ENCODE measurements around the gene PPFIBP1.

DNA sequence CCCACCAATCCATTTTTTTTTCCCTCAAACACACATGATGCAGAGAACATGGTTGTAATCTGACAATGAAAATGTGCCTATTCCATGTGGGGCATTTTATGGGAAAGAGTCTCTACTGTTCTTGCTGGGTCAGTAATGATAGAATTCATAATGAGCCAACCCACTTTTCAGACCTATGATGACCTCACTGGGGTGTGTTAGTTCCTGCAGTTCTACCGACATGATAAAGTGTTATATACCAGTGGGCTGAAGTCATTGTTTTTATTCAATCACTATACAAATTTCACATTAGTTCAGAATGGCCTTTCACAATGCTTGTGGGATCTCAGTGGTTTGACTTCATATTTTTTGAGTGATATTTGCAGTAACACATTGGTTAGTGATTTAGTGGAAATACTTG lies 47.5 kb downstream of the PPFIBP1 start:
- TF ChIP-seq, protein P1, sequence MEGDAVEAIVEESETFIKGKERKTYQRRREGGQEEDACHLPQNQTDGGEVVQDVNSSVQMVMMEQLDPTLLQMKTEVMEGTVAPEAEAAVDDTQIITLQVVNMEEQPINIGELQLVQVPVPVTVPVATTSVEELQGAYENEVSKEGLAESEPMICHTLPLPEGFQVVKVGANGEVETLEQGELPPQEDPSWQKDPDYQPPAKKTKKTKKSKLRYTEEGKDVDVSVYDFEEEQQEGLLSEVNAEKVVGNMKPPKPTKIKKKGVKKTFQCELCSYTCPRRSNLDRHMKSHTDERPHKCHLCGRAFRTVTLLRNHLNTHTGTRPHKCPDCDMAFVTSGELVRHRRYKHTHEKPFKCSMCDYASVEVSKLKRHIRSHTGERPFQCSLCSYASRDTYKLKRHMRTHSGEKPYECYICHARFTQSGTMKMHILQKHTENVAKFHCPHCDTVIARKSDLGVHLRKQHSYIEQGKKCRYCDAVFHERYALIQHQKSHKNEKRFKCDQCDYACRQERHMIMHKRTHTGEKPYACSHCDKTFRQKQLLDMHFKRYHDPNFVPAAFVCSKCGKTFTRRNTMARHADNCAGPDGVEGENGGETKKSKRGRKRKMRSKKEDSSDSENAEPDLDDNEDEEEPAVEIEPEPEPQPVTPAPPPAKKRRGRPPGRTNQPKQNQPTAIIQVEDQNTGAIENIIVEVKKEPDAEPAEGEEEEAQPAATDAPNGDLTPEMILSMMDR (IDR thresholded peaks at IDR 0.05): no peak
- TF ChIP-seq POLR2A (IDR thresholded peaks at IDR 0.05): no peak
